HepG2 (cell line): ENCODE data around the gene MBTPS1. TPM values are rescaled to one million over a fixed set of nuclear protein-coding genes. Genes with fewer than 3 reads are reported as not detected.

Experiments
- ATAC-seq: fragments of 200-7000 bp; cut with Tn5 transposase; 3 replicates; pipeline ENCODE4 v1.9.1; 2020; ENCODE audit warnings: mild to moderate bottlenecking, moderate library complexity
- BruUV-seq: library from RNA; stranded (reverse); fragments of 400-500 nt; replicated peaks from 2 replicates; lab custom pipeline; 2021; lab: Mats Ljungman, UMichigan
- CTCF ChIA-PET: fragments of 300-600 bp; formaldehyde crosslinking; extraction: SDS; loops from one replicate; lab custom pipeline; 2021; ENCODE audit warnings: low total read pairs, inconsistent platforms, low intra/inter-chr PET ratio; lab: Yijun Ruan, JAX
- POLR2A ChIA-PET: fragments of 350-600 bp; sonication (Branson Sonifier 250); formaldehyde crosslinking; loops from one replicate; lab custom pipeline; 2020; ENCODE audit warnings: antibody characterized with exemption, inconsistent platforms; lab: Yijun Ruan, JAX
- DNase-seq: peaks from one replicate; pipeline ENCODE4 v3.0.0-alpha.2; 2015; ENCODE audit warnings: low spot score
- FAIRE-seq: peaks from 3 replicates; lab custom pipeline; 2011; peaks lifted over from hg19 to GRCh38; lab: Jason Lieb, UNC
- H2AFZ ChIP-seq: one replicate; pipeline ENCODE4 v1.6.1; 2011; ENCODE audit warnings: low read length, inconsistent platforms
- H3K27ac ChIP-seq: fragments of 300-600 bp; 3 replicates; pipeline ENCODE4 v1.8.0; 2011; ENCODE audit warnings: mixed run types, mild to moderate bottlenecking, mixed read lengths, low read length, inconsistent platforms; ENCODE audit not compliant: insufficient read depth; ENCODE audit errors: extremely low read length
- H3K27me3 ChIP-seq, 2 experiments: fragments of 200-600 bp in 1 of 2; 2 replicates in 1 of 2; 3 replicates in 1 of 2; pipeline versions ENCODE4 v1.6.0 to v1.8.0; 2011; ENCODE audit warnings: low read length in 2 of 2, mild to moderate bottlenecking in 2 of 2, moderate library complexity in 2 of 2, inconsistent platforms in 1 of 2; ENCODE audit not compliant: insufficient read depth in 2 of 2, control insufficient read depth in 1 of 2
- H3K36me3 ChIP-seq, 2 experiments: fragments of 200-600 bp in 1 of 2; replicated peaks in 1 of 2; 2 replicates in 1 of 2; 3 replicates in 1 of 2; pipeline versions ENCODE4 v1.5.1 to v1.8.0; 2011; ENCODE audit warnings: low read length in 2 of 2, inconsistent platforms in 1 of 2; ENCODE audit not compliant: insufficient read depth in 2 of 2, control insufficient read depth in 1 of 2
- H3K4me1 ChIP-seq: 2 replicates; pipeline ENCODE4 v1.5.1; 2012; ENCODE audit warnings: low read length, inconsistent platforms; ENCODE audit not compliant: insufficient read depth
- H3K4me2 ChIP-seq: 2 replicates; pipeline ENCODE4 v1.6.0; 2011; ENCODE audit warnings: low read depth, low read length, inconsistent platforms
- H3K4me3 ChIP-seq, 3 experiments: fragments of 200-600 bp in 1 of 3; sonication (generic), shearing (Covaris generic) in 1 of 3; replicated peaks in 1 of 3; 2 replicates each; pipeline ENCODE4 v1.5.1; 2011 to 2016; ENCODE audit warnings: low read length in 3 of 3, inconsistent platforms in 2 of 3, low read depth in 2 of 3, mild to moderate bottlenecking in 2 of 3, control low read depth in 1 of 3, mixed read lengths in 1 of 3; ENCODE audit not compliant: insufficient read depth in 1 of 3
- H3K79me2 ChIP-seq: one replicate; pipeline ENCODE4 v1.6.1; 2011; ENCODE audit warnings: low read length, inconsistent platforms; ENCODE audit not compliant: insufficient read depth
- H3K9ac ChIP-seq: 2 replicates; pipeline ENCODE4 v1.6.0; 2011; ENCODE audit warnings: mild to moderate bottlenecking, low read depth, low read length, inconsistent platforms; ENCODE audit not compliant: insufficient read depth
- H3K9me3 ChIP-seq: 2 replicates; pipeline ENCODE4 v1.5.1; 2012; ENCODE audit warnings: mild to moderate bottlenecking, low read length
- H4K20me1 ChIP-seq: 2 replicates; pipeline ENCODE4 v1.6.0; 2011; ENCODE audit warnings: inconsistent platforms, mild to moderate bottlenecking, low read length, moderate library complexity; ENCODE audit not compliant: insufficient read depth
- KLF6 ChIP-seq: IDR thresholded peaks from 2 replicates; pipeline ENCODE4 v1.8.0; 2016; ENCODE audit warnings: missing biosample characterization, missing genetic modification reagents
- MLX ChIP-seq: IDR thresholded peaks from 2 replicates; pipeline ENCODE4 v1.6.1; 2016
- PLSCR1 ChIP-seq: sonication (generic); formaldehyde crosslinking; IDR thresholded peaks from 2 replicates; pipeline ENCODE4 v1.5.0; 2020; ENCODE audit warnings: missing genetic modification reagents, mild to moderate bottlenecking, borderline replicate concordance
- SMARCC2 ChIP-seq: fragments of 450-650 bp; IDR thresholded peaks from 2 replicates; pipeline ENCODE4 v1.6.1; 2017; ENCODE audit warnings: antibody characterized with exemption, mild to moderate bottlenecking
- TARDBP ChIP-seq: sonication (generic); formaldehyde crosslinking; IDR thresholded peaks from 2 replicates; pipeline ENCODE4 v1.8.0; 2022; ENCODE audit warnings: mild to moderate bottlenecking, missing genetic modification reagents
- THAP8 ChIP-seq: sonication (generic); formaldehyde crosslinking; IDR thresholded peaks from 2 replicates; pipeline ENCODE4 v1.5.1; 2020; ENCODE audit warnings: missing genetic modification reagents, mild to moderate bottlenecking, borderline replicate concordance
- ZNF496 ChIP-seq: sonication (generic); formaldehyde crosslinking; IDR thresholded peaks from 2 replicates; pipeline ENCODE4 v1.8.1; 2023; ENCODE audit warnings: mild to moderate bottlenecking, moderate library complexity, missing genetic modification reagents; ENCODE audit not compliant: insufficient replicate concordance
- WGBS: methylation state at CpG from one replicate; pipeline ENCODE4 v1.1.6; 2017; ENCODE audit warnings: low lambda C conversion rate; 5-methylcytosine and 5-hydroxymethylcytosine counted together
- in situ Hi-C: cut with HindIII; loops from 2 replicates; pipeline ENCODE4 v1.10.0; 2017; ENCODE audit warnings: low pct_unique_long_range_greater_than_20kb; ENCODE audit not compliant: extremely low pct_ligation_motif_present
- intact Hi-C: fragments of 100-400 bp; cut with micrococcal nuclease; formaldehyde crosslinking; loops from one replicate; pipeline ENCODE4 v1.10.0; 2022; ENCODE audit not compliant: unreplicated experiment
- polyA plus RNA-seq, 8 experiments: library from polyadenylated mRNA; depleted of rRNA in 3 of 8; stranded (reverse) in 7 of 8; unstranded in 1 of 8; fragments of >200 nt; fragmentation: Illumina TruSeq in 4 of 8; extraction: Trizol in 4 of 8; gene quantifications; 2 replicates each; pipeline versions ENCODE4 v1.2.1 to v1.2.3, GENCODE V29; 2011 to 2016; ENCODE audit warnings: low read depth in 4 of 8, missing spikeins in 1 of 8, mixed read lengths in 1 of 8; ENCODE audit not compliant: insufficient read depth in 1 of 8
- total RNA-seq, 5 experiments: library from RNA; depleted of rRNA; stranded (reverse); fragments of >200 nt; fragmentation: Illumina TruSeq; extraction: Trizol; gene quantifications; 2 replicates each; pipeline ENCODE4 v1.2.3, GENCODE V29; 2016; ENCODE audit warnings: low read depth in 1 of 5

The MBTPS1 gene
- total and polyA plus RNA-seq, 2 of the 13 experiments (the other 11 are each of a cell fraction or from before 2014, with no cell fraction given): 56.7 to 91.3 TPM

- H3K9ac ChIP-seq: no peak overlapping the region
- ATAC-seq: no peak
- no peak overlapping the region for H3K4me2 ChIP-seq
- no peak for DNase-seq
- no TSS peak for BruUV-seq
- no peaks in the 10 kb centered on the region for H3K36me3 ChIP-seq
- no peak for TF ChIP-seq MLX (CRISPR knock-in tag)
- no peak for TF ChIP-seq PLSCR1 (CRISPR knock-in tag)
- no peak for TF ChIP-seq SMARCC2
- no peak for TF ChIP-seq TARDBP (CRISPR knock-in tag)
- no peak for TF ChIP-seq THAP8 (CRISPR knock-in tag)
- TF ChIP-seq KLF6: no peak
- TF ChIP-seq ZNF496 (CRISPR knock-in tag): no peak
- CTCF ChIA-PET: no interaction called here
- H3K79me2 ChIP-seq: no peaks in the 10 kb centered on the region
- in situ Hi-C loops (loop anchor here (5.0 to 10.0 kb wide), 3 partner anchors 83 to 216 kb away; no protein-coding TSS in a partner anchor), intact Hi-C loops (loop anchor here (5.0 kb wide), 1 partner anchor 68 kb away; no protein-coding TSS in a partner anchor)
- no peaks in the 10 kb centered on the region for H4K20me1 ChIP-seq
- no peak for FAIRE-seq
- no peak overlapping the region for H3K4me3 ChIP-seq
- POLR2A ChIA-PET: interaction anchor here (0.6 kb wide), 1 partner anchor 27 kb away, joined by 3 read pairs; no protein-coding TSS in a partner anchor
- H3K27ac ChIP-seq: no peak overlapping the region
- peaks cover 24% of the 10 kb centered on the region for H3K4me1 ChIP-seq
- H3K27me3 ChIP-seq: peaks cover 3 to 50% of the 10 kb centered on the region in 2 experiments; a peak in 3 of 5 replicates
- no peaks in the 10 kb centered on the region for H3K9me3 ChIP-seq
- 71% methylated on average over 13 of the region's 14 CpGs for WGBS
- no peak overlapping the region for H2AFZ ChIP-seq
Observed at GRCh38 chr16:84040226-84040822, 76.4 kb downstream of the MBTPS1 start.
